ENCODE measurements around the gene CEP164.
"Not testable (repeated sequence)": the region's sequence is repeated elsewhere in the genome, so short reads cannot be mapped to it uniquely, and the experiment has no call there.

Gene CEP164

GRCh38 chr11:117369534-117369933 is 41.9 kb downstream of the CEP164 start:
- DNase-seq: no peak

GRCh38 chr11:117371453-117371852 is 43.8 kb downstream of the CEP164 start:
- DNase-seq: no peak

- DNase-seq: no peak
Measured at GRCh38 chr11:117374316-117375055, 46.8 kb downstream of the CEP164 start.

- DNase-seq: no peak
Measured at GRCh38 chr11:117375960-117376359, 48.3 kb downstream of the CEP164 start.

GRCh38 chr11:117376517-117376916 is 48.9 kb downstream of the CEP164 start:
- DNase-seq: no peak

- DNase-seq: no peak
Measured at GRCh38 chr11:117378976-117379865, 51.6 kb downstream of the CEP164 start.

- DNase-seq: no peak
Measured at GRCh38 chr11:117380676-117381075, 53.0 kb downstream of the CEP164 start.

GRCh38 chr11:117381481-117382387 is 54.1 kb downstream of the CEP164 start:
- no peak for DNase-seq

GRCh38 chr11:117382746-117383145 is 55.1 kb downstream of the CEP164 start:
- no peak for DNase-seq

- peak; percentile 53 for DNase-seq
Measured at GRCh38 chr11:117384045-117384444, 56.4 kb downstream of the CEP164 start.

- no peak for DNase-seq
Measured at GRCh38 chr11:117385471-117385870, 57.8 kb downstream of the CEP164 start.

- DNase-seq: no peak
Measured at GRCh38 chr11:117385906-117386305, 58.3 kb downstream of the CEP164 start.

- DNase-seq: no peak
Measured at GRCh38 chr11:117387992-117388755, 60.5 kb downstream of the CEP164 start.

GRCh38 chr11:117390743-117391142 is 63.1 kb downstream of the CEP164 start:
- DNase-seq: no peak

- no peak for DNase-seq
Measured at GRCh38 chr11:117391181-117391580, 63.5 kb downstream of the CEP164 start.

GRCh38 chr11:117392001-117392690 is 64.5 kb downstream of the CEP164 start:
- DNase-seq: no peak

- no peak for DNase-seq
Measured at GRCh38 chr11:117392979-117393378, 65.3 kb downstream of the CEP164 start.

- DNase-seq: no peak
Measured at GRCh38 chr11:117394221-117394925, 66.7 kb downstream of the CEP164 start.

- no peak for DNase-seq
Measured at GRCh38 chr11:117395476-117395875, 67.8 kb downstream of the CEP164 start.

- DNase-seq: no peak
Measured at GRCh38 chr11:117396970-117397369, 69.3 kb downstream of the CEP164 start.

- not testable (repeated sequence) for DNase-seq
Measured at GRCh38 chr11:117398618-117399017, 71.0 kb downstream of the CEP164 start.
